GM19238 (cell line): ENCODE data around the gene GRID1.
A peak's percentile ranks its signal among the peaks of the same experiment; 100 is the strongest.
"Not testable (repeated sequence)": the region's sequence is repeated elsewhere in the genome, so short reads cannot be mapped to it uniquely, and the experiment has no call there.

Source experiments
- DNase-seq: peaks from one replicate; pipeline ENCODE4 v3.0.0; 2011; ENCODE audit warnings: low spot score; ENCODE audit not compliant: insufficient read length

The GRID1 gene

DNA sequence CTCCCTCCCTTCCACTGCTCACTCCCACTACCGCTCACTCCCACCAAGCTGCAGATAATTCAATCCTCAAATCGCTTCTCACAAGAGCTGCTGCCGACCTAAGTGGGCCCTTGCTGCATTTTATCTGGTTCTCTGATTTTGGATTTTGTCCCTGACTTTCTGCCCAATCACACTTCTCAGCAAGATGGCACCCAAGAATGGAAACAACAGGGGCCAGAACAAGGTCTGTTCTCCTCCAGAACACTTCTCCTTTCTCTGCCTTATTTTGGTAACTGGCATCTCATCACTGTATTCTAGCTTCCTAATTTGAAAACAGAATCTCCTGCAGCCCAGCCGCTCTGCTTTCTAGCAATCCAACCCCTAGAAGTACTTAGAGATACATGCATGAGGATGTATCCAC, 172.8 kb downstream of the GRID1 start:
- no peak for DNase-seq

DNA sequence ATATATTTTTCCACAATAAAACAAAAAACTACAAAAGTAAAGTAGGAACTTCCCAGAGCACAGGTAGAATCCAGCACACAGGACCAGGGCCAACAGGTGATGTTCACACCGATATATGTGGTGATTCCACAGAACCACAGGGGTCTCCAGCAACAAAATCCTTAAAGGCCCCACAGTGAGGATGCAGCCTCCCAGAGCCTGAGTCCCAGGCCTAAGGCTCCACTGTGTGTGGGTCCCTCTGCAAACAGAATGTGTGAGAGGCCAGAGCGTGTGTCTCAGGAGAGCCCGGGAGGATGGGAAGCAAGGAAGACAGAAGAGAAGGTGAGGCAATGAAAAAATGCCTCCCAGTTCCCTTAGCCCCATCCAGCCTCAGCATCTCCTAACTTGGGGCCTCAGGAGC, 173.9 kb downstream of the GRID1 start:
- DNase-seq: no peak

DNA sequence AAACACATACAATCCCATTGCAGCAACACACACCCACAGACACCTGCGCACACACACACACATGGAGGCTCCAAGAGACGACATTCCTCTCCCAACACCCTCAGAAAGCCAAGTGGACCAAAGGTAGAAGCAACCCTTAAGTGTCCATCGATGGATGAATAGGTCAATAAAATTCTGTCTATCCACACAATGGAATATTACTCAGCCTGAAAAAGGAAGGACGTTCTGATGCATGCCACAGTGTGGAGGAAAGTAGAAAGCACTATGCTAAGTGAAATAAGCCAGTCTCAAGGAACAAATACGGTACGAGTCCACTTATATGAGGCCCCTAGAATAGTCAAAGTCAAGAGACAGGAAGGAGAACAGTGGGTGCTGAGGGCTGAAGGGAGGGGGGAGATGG, 174.4 kb downstream of the GRID1 start:
- no peak for DNase-seq

DNA sequence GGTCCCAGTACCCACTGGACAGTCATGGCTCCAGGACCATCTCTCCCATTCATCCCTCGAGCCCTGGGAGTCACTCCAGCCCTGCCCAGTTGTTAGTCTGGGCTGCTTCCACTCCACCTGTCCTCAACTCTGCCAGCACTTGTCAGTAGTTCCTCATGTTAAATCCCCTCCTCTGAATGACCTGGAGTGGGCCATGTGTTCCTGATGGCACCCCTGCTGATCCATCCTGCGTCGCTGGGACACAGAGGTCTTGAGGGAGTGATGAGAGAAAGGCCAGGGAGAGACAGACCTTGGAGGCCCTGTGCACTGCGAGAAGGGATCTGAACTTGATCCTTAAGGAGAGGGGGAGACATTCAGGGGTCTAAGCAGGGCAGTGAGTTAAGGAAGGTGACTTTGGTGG, 174.9 kb downstream of the GRID1 start:
- DNase-seq: no peak

DNA sequence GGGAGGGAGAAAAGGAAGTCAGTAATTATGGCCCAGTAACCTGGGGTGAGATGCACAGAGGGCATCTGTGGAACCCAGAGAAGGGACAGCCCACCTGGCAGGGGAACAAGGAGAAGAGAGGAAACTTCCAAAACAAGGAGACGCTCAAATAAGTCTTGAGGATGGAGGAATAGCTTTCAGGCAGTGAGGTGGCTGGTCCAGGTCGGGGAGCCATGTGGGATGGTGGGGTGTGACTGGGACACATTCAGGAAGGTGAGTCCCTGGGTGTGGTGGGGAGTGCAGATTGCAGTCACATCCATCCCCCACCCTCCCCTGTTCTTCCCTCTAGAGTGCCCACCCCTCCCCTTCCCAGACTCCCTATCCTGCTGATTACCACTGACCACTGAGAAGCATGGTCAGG, 175.4 kb downstream of the GRID1 start:
- DNase-seq: no peak

DNA sequence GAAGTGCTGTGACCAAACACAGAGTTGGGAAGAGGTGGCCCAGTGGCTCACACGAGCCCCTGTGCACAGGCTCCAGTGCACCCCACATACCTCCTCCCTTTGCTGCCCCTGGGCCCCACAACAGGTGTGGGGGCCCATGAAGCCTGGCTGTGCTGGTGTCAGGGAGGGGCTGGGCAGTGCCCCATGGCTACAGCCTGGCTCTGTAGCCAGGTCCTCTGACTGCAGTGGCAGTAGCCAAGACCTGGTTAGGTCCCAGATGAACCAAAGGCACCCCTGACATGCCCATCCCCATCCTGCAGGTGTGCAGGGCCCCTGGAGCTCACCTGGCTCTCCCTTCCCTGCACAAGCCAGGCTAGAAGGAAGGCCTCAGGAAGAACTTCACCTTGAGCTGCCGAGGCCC, 176.3 kb downstream of the GRID1 start:
- DNase-seq: no peak

DNA sequence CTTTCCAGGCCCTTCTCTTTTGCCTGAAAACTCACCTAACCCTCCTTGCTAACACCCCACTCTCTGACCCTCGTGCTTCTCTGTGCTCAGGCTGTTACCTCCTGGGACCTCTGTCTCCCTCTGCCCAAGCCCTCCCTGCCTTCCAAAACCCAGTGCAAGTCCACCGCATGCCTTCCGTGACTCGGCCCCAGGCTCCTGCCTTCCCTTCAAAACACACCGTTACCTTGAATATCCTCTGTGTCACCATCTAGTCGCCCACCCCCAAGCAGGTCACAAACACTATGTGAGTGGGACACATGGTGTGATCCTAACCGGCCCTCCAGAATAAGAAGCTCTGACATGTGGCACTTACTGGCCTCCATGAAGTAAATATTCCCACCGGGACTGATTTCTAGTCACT, 176.7 kb downstream of the GRID1 start:
- DNase-seq: no peak

DNA sequence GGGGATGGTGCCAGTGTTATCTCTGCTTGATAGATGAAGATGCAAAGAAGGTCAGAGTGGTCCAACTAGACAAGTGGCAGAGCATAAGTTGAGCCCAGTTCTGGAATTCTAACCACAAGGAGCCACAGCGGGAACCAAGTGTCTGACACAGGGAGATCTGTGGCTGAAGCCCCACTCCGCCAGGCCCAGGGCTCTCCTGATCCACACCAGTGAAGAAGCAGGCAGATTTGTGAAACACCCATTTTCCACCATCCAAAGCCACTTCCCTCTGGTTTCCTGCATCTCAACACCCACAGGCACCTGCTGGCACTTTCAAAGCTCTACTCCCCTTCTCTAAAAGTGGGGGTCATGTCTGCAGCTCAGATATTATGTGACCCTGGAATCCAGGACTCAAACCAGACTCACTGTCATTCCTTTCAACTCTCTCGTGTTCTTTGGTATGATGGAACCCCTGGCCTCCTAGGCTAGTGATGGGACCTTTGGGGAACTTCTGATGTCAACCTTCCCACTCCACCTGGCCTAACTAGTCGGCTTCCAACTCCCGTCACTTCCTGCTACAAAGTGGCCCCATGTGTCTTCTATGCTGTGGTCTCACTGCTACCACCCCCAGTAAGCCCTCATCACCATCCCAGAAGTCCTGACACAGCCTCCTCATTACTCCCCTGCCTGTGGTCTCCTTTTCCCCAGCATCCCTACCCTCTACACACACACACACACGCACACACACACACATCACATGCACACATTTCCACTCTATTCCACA, 177.6 kb downstream of the GRID1 start:
- DNase-seq: no peak

DNA sequence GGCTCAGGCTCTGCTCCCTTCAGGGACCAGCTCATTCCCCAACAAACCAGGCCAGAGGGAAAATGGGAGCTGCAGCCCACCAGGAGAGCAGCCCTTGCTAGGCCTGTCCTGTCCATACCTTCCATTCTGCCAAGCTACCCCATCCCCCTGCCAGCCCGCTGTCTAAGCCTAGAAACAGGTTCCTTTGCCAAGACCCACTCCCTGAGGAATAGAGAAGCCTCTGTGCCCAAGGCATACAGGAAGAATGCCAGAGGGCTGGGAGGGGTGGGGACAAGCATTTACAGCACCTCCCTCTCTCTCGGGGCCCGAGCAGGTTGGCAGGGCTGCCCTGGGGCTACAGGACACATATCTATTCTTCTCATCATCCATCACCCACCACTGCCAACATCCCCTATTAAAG, 178.3 kb downstream of the GRID1 start:
- no peak for DNase-seq

DNA sequence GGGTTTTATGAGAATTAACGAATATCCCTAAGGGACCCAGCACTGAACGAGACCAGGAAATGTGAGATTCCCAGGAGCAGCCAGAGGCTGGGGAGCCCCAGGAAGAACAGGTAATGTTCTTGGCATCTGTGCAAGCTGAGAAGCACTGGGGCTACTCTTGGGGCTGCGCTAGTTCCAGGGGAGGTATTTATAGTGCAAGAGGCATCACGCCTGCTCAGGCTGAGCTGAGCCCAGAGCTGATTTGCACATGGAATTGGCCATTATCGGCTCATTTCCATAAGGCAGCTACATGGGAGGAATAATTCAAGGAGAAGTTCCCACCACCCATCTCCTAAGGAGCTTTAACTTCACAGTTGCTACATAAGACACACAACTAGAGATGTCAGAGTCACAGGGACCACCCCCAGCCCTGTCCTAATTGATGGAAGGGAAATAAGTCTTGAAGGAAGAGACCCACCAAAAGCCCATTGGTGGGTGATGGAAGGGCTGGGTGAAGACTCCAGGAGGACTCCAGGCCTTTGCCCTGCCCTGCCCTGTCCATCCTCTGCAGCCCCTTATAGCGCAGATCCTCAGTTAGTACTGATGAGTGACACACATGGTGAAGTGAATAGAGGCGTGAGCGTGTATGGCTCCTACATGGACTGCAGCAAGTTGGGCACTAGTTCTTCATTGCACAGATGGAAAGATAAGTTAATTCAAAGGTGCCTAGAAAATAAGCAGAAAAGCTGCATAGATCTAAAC, 178.9 kb downstream of the GRID1 start:
- no peak for DNase-seq

DNA sequence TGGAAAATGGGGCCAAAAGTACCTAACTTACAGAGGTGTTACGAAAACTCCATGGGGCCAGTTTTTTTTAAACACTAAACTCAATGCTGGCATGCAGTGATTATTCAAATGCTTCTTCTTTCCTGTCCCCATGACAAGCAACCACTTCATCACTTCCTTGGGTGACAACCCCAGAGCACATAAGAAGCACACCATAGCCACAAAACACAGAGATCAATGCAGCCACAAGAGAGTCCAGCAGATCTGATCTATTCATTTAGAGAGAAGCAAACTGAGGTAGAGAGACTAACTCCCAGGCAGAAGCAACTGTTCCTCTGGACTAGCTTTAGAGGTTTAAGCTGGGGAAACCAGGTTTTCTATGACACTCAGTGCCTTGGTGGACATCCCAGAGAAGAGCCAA, 180.0 kb downstream of the GRID1 start:
- no peak for DNase-seq

DNA sequence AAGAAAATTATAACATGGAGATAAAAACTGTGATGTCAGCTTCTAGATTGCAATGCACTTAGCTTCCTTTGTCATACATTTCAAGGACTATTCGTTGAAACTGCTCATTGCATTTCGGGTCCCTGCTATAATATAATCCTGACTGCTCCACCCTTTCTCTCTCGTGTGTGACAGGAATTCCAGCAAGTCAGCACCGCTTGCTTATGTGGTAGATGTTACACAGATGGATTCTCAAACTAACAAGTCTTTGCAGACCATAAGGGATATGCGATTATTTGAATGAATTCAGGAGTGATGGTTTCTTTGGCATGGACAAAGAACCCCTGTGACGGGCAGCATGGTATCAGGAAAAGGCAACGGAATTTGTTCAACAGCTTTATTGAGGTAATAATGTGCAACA, 184.0 kb downstream of the GRID1 start:
- DNase-seq: no peak

DNA sequence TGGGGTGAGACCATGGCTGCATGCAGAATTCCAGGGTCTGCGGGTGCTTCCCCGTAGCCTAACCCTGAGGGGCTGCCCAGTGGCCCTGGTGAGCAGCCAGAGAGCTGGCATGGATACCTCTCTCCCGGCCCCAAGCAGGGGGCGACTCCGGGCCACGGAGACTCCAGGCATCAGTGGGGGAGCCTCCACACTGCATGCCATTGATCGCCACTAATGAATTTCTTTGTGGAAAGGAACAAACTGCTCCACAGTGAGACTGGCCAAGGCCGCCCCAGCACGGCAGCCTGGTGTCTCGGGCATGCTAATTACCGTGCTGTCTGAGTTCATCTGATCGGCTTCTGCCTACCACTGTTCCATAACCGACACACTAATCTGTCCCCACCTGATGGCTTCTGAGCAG, 184.4 kb downstream of the GRID1 start:
- no peak for DNase-seq

DNA sequence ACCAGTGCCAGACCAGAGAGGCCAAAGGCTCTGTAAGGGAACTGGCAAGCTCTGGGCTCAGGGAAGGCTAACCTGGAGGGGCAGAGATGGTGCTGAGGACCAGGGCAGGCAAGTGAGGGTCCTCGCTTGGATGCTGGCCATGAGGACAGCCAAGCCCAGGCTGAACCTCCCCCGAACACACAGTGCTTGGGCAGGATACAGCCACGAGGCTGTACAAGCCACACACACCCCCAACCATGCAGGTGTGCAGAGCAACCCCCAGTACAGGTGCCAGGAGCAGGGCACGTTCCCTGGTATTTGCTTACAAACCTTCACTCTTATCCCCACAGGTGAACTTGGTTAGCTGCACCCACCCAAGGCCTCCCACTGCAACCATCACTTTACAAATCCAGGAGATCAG, 185.7 kb downstream of the GRID1 start:
- DNase-seq: no peak

DNA sequence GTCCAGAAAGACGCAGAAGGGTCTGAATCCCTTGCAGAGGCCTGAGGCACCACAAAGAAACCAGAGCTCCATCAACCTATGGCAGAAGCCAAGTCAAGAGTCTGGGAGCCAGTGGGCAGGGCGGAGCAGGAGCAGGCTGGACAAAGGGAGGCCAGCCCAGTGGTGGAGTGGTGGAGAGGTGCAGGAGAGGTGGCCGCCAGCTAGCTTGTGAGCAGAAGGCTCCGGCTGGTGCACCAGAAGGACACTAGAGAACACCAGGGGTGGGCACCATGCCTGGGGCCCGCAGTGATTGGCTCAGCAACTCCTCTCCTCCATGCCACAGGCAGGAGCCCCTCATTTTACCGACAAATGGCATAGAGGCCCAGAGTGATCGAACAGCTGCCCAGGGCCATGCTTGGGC, 186.6 kb downstream of the GRID1 start:
- DNase-seq: no peak

DNA sequence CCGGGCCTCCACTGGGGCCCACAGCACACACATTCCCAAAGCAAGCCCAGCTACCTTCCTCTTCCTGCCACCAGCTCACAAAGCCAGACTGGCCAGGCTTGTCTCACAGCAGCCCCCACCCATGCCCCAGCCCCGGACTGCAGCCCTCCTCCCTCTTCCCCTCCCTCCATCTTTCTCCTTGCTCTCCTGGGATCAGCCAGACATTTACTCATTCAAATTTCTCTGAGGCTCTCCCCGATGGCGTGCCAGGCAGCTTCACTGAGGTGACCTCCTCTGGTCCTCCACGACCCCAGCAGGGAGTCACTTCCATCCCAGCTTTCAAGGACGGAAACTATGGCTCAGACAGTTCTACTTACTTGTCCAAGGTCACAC, 187.5 kb downstream of the GRID1 start:
- DNase-seq: no peak

DNA sequence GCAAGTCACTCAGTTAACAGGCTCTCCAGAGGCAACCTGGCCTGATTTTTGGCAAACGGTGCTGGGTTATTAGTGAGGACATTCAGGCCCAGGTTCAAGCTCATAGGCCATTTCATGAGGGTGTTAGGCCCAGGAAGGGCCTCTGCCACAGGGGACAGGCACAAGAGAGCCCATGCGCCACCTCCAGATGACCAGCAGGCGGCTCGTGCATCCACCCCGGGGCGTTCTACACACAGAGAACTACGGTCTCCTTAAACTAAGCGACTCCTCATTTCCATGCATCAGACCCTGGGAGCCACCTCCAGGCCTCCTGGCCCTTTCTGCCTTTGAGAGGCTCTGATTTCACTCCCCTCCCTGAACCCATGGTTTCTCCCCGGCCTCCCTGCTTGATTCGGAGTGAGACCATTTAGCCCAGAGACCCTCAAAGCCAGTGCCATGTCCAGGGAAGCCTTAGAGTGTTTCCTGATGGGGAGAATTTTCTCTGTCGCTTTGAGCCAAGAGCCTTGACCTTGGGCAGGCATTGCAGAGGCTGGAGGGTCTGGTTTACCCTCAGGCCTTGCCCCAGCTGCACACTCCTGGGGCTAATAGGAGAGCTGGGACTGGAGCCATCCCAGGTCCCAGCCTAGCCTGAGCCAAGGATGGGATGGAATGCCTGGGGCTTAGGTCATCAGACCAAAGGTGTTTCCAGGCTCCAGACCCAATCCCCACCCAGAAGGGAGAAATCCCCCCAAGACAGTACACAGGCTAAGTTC, 188.0 kb downstream of the GRID1 start:
- peak; percentile 27 for DNase-seq

DNA sequence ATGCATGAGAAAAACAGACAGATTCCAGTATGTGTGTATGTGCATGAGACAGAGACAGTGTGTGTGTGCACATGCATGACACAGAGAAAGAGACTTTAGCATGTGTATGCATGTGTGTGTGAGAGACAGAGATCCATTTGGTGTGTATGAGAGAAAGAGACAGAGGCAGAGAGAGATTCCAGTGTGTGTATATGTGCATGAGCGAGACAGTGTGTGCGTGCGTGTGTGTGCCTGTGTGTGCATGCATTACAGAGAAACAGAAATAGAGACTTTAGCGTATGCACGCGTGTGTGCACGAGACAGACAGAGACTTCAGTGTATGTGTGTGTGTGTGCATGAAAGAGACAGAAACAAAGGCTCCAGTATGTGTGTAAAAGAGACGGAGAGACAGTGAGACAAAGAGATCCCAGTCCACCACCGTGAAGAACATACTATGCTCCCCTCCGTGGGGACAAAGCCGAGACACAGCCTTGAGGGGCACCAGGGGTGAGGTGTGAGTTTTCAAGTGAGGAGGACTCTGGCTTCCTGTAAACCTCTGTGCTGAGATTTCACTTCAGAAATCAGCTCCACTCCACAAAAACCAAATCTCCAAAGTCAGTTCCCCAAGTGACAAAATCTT, 188.9 kb downstream of the GRID1 start:
- no peak for DNase-seq

DNA sequence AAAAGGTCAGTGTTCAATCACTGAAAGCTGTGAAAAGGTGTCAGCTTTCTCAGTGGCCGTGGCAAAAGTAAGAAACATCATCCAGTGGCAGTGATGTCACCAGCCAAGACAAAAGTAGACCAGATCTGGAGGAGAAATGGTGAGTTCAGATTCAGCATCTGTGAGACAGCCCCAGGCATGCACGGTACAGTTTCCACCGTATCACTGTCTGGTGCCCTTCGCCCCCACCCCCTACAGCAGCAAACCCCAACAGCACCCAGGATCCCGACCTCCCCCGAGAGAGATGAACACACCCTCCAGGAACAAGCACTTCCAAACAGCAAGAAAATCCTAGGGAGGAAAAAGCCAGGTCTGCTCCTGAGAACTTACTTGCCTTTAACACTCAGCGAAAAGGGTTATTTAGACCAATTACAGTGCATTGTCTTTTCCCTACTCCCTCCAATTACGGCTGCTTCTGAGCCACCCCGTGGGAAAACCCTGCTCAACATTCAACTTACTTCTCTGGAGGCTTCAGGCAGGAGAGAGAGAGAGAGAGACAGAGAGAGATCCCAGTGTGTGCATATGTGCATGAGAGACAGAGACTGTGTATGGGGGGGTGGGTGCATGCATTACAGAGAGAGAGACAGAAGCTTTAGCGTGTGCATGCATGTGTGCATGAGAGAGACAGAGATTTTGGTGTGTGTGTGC, 189.6 kb downstream of the GRID1 start:
- no peak for DNase-seq

DNA sequence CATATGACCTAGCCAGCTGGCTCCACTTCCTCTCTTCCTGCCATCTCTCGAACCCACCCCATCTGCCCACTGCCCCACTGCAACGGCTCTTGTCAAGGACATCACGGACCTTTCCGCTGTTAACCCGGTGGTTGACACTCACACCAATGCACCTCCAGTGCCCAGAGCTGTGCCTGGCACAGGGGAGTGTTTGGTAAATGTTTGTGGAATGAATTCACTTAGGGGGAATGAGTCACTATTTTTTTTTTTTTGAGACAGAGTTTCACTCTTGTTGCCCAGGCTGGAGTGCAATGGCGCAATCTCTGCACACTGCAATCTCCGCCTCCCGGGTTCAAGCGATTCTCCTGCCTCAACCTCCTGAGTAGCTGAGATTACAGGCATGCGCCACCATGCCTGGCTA, 191.1 kb downstream of the GRID1 start:
- DNase-seq: not testable (repeated sequence)

DNA sequence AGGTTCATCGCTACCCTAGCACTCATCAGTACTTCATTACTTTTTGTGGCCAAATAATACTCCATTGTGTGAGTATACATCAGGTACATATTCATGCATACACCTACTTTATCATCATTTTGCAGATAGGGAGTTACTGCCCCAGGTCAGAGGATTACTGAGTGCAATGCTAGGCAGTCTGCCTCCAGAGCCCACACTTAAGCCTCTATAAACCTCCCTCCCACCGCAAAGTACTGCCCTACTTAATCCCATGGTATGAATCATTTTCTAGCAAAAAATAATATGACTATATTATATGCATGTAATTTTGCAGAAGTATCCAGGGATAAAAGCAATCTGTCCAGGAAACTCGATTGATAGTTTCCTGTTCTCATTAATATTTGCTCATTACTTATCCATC, 194.3 kb downstream of the GRID1 start:
- DNase-seq: no peak
